HG03045 (cell line): Measurements from ENCODE around the gene DAPK1.
"Not testable (repeated sequence)": the region's sequence is repeated elsewhere in the genome, so short reads cannot be mapped to it uniquely, and the experiment has no call there.

ENCODE experiments used
- ATAC-seq: cut with Tn5 transposase; IDR thresholded peaks from one replicate; pipeline ENCODE4 v1.9.1; 2021; ENCODE audit warnings: mild to moderate bottlenecking, moderate library complexity; ENCODE audit not compliant: unreplicated experiment

Gene DAPK1

GRCh38 chr9:87540444-87541105 is 42.9 kb downstream of the DAPK1 start:
- no peak for ATAC-seq

GRCh38 chr9:87541663-87542062 is 44.0 kb downstream of the DAPK1 start:
- ATAC-seq: no peak

- no peak for ATAC-seq
Measured at GRCh38 chr9:87542141-87542540, 44.5 kb downstream of the DAPK1 start.

DNA sequence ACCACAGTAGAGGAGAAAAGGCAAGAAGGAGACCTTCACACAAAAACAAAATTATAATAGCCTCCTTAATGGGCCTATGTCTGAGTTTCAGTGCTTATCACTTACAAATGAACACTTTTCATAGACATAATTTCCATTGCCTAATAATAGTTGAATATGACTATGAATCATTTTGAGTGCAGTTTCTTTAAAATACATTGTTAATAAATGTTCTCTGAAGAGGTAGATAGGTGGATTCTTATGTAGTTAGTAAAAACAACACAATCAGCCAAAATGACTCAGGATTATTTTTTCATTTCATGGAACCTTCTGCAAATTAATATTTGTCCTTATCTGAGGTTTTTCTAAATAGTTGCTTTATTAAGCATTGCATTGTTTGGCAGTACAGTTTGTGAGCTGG is 45.6 kb downstream of the DAPK1 start:
- ATAC-seq: no peak

DNA sequence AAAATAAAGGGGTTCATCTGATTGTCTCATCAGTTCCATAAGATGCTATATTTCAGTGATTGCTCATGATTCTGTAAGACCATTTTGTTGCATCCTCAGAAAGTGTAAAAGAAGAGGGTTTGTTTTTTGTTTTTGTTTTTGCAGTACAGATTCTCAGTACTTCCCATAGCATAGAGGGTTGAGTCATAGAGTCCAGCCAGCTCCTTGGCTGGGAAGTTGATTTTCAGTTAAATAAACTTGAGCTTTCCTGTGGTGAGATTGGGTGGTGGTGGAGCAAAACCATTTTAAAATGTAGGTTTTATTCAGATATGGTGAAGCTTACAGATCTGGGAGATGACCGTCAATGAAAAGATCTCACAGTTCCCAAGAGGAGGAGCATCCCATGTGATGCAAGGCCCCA is 48.2 kb downstream of the DAPK1 start:
- no peak for ATAC-seq

GRCh38 chr9:87546704-87547103 is 49.0 kb downstream of the DAPK1 start:
- no peak for ATAC-seq

DNA sequence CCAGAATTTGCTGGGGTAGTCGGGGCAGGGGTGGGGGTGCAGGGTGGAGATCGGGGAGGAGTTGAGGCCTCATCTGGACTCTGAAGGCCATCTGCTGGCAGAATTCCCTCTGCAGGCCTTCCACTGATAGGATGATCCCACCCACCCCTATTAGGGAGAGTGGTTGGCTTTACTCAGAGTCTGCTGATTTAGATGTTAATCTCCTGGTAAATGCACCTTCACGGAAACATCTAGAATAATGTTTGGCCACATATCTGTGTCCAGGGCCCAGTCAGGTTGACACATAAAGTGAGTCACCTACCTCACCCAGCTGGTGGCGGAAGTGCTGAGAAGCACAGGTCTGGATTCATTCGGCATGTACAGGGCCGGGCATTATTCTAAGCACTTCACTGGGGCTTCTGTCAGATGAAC is 50.0 kb downstream of the DAPK1 start:
- ATAC-seq: no peak

DNA sequence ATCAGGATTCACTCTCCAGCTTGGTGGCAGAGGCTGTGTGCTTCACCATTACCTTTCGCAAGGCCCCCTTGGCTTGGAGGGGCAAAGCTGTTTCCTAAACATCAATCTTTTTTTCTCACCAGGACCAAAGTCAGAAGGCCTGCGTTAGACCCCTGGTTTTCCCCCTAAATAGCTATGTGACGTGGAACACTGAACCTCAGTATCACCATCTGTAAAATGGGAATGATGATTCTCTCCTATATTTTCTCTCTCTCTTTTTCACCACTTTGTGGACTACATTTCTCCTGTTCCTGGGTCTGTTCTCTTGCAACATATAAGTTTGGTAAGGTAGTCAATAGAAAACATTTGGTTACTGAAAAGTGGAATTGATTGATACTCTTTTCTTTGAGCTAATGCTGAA is 50.5 kb downstream of the DAPK1 start:
- ATAC-seq: no peak

DNA sequence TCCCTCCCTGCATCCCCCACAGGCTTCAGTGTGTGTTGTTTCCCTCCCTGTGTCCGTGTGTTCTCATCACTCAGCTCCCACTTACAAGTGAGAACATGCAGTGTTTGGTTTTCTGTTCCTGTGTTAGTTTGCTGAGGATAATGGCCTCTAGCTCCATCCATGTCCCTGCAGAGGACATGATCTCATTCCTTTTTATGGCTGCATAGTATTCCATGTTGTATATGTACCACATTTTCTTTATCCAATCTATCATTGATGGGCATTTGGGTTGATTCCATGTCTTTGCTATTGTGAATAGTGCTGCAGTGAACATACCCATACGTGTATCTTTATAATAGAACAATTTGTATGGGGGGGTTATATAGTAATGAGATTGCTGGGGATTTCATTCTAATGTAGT is 51.4 kb downstream of the DAPK1 start:
- not testable (repeated sequence) for ATAC-seq

DNA sequence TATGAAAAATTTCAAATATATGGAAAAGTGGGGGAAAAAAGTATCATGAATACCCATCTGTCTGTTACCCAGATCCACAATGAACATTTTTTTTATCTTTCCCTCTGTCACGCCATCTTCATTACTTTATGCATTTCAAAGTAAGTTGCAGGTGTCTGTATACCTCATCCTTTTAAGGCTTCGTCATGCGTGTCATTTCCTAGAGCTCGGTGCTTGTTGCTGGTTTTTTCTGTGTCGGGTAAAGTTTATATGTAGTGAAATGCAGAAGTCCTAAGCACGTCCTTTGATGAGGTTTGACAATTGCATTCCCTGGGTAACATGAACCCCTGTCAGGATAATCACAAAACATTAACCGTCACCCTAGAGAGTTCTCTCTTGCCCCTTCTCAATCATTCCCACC is 52.1 kb downstream of the DAPK1 start:
- ATAC-seq: no peak

GRCh38 chr9:87550253-87550954 is 52.7 kb downstream of the DAPK1 start:
- no peak for ATAC-seq

GRCh38 chr9:87551772-87552217 is 54.1 kb downstream of the DAPK1 start:
- ATAC-seq: no peak

DNA sequence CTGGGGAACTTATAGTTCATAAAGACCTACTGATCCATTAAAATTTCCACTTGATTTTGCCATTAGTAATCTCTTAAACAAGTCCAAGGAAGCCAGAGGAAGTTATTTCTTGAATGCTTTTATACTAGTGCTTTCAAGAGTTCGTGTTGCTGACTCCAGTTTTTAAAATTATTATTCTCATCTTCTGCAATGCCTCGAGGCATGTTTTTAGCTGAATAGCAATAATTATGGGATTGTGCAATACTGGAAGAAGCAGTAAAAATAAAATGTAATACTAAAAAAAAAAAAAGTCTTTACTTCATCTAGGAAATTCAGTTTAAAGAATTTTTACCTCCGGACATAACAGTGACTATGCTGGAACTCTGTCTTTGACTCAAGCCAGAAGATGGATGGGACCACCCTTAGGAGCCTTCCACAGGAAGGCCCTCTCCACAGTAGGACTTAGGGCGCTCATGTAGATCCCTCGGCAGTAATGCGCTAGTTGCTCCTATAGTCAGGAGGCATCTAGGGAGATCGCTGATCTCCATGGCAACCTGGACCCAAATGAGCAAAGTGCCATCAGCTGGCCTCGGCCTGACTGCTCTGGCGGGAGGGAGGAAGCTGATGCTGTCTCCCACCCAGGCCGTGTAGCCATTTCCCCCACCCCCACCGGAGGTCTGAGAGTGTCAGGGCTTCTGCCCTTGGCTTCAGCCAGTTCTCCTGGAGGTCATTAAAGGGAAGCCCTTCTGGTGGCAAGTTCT is 56.7 kb downstream of the DAPK1 start:
- no peak for ATAC-seq

- ATAC-seq: no peak
Measured at GRCh38 chr9:87554976-87555375, 57.3 kb downstream of the DAPK1 start.

GRCh38 chr9:87556039-87556438 is 58.4 kb downstream of the DAPK1 start:
- ATAC-seq: no peak

- no peak for ATAC-seq
Measured at GRCh38 chr9:87556821-87557220, 59.2 kb downstream of the DAPK1 start.

- no peak for ATAC-seq
Measured at GRCh38 chr9:87557996-87558395, 60.3 kb downstream of the DAPK1 start.

DNA sequence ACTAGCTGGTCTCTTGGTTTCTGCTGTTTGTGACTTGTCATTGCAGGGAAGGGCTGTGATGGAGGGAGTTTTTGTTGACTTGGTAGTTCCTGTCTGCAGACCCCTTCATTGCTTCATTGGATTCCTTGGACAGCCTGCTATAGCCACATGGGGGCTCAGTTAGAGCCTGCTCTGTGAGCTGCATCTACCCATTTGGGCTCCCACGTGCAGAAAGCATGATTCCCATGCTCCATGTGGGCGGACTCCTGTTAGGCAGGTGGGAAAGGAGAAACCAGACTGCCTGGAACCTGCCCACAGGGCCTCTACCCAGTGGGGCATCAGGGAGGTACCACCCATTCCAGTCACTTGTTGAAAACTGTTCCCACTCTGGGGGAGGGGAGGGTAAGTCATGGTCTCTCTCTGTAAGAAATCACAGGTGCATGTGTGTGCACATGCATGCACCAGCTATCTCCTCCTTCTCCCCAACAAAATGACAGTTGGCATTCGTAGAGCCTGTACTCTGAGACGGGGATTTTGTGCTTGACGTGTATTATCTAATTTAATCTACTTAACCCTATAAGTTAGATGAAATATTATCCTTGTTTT is 61.0 kb downstream of the DAPK1 start:
- ATAC-seq: no peak

- ATAC-seq: no peak
Measured at GRCh38 chr9:87562062-87562461, 64.4 kb downstream of the DAPK1 start.

DNA sequence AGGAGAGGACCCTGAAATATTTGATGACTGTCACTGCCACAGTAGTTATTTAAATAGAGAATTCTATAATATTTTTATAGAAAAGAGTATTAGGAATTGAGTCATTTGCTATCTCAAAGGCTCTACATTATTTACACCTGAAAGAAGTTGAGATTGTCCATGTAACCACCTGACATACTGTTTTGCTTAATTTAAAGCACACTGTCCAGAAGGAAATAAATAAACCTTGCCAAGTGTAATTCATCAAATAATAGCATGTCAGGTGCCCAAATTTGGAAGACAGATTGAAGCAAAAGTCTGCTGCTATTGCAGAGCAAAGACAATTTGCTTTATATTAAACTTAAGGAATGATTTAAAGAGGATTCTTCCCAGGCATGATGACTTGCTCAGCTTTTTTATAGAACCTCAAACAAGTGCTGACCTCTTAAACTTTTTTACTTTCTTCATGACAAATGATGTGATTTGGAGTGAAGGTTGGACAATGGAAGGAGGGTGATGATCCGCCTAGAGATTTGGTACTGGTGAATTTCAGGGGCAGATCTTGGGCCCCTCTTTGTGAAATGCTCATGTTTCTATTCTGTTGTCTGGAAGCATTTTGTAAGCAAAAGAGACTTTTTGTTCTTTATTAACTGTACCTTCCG is 65.0 kb downstream of the DAPK1 start:
- no peak for ATAC-seq

GRCh38 chr9:87564111-87564510 is 66.4 kb downstream of the DAPK1 start:
- no peak for ATAC-seq
